GM12878 (cell line): ENCODE results near the gene EPB42. TPM values are rescaled to one million over a fixed set of nuclear protein-coding genes. Genes with fewer than 3 reads are reported as not detected.

Experiments
- ATAC-seq: fragments of 200-7000 bp; cut with Tn5 transposase; 3 replicates; pipeline ENCODE4 v1.9.1; 2020; ENCODE audit warnings: mild to moderate bottlenecking, moderate library complexity
- BruUV-seq: library from RNA; stranded (reverse); fragments of 400-500 nt; replicated peaks from 2 replicates; lab custom pipeline; 2021; lab: Mats Ljungman, UMichigan
- CTCF ChIA-PET: fragments of 300-600 bp; sonication (Branson Sonifier 250); formaldehyde crosslinking; extraction: SDS; loops from one replicate; lab custom pipeline; 2021; ENCODE audit warnings: inconsistent platforms; lab: Yijun Ruan, JAX
- POLR2A ChIA-PET: fragments of 350-600 bp; formaldehyde crosslinking; extraction: SDS; loops from one replicate; lab custom pipeline; 2021; ENCODE audit warnings: inconsistent platforms; lab: Charles Lee
- RAD21 ChIA-PET: fragments of 300-600 bp; sonication (Branson Sonifier 250); formaldehyde crosslinking; loops from one replicate; lab custom pipeline; 2023; ENCODE audit warnings: antibody characterized with exemption; ENCODE audit not compliant: unreplicated experiment; lab: Charles Lee
- SMC1A ChIA-PET: fragments of 300-600 bp; sonication (Branson Sonifier 250); formaldehyde crosslinking; loops from one replicate; lab custom pipeline; 2023; ENCODE audit not compliant: unreplicated experiment, uncharacterized antibody; lab: Charles Lee
- DNase-seq: peaks from one replicate; pipeline ENCODE4 v3.0.0-alpha.2; 2011; ENCODE audit warnings: low read depth, low spot score
- FAIRE-seq: peaks from 3 replicates; lab custom pipeline; 2011; peaks lifted over from hg19 to GRCh38; lab: Jason Lieb, UNC
- H2AFZ ChIP-seq: 2 replicates; pipeline ENCODE4 v1.6.0; 2011; ENCODE audit warnings: low read depth, low read length, control low read depth; ENCODE audit not compliant: control insufficient read depth
- H3K27ac ChIP-seq: 2 replicates; pipeline ENCODE4 v1.5.1; 2011; ENCODE audit warnings: control low read depth; ENCODE audit not compliant: control insufficient read depth, insufficient read depth
- H3K27me3 ChIP-seq, 2 experiments: replicated peaks in 1 of 2; 2 replicates each; pipeline versions ENCODE4 v1.6.0 to v1.6.1; 2011; ENCODE audit warnings: low read length in 1 of 2; ENCODE audit not compliant: control insufficient read depth in 2 of 2, insufficient read depth in 2 of 2
- H3K36me3 ChIP-seq, 2 experiments: 2 replicates each; pipeline ENCODE4 v1.5.1; 2011; ENCODE audit warnings: low read length in 1 of 2; ENCODE audit not compliant: control insufficient read depth in 2 of 2, insufficient read depth in 2 of 2
- H3K4me1 ChIP-seq: 2 replicates; pipeline ENCODE4 v1.6.1; 2011; ENCODE audit warnings: mild to moderate bottlenecking, low read length, moderate library complexity, mixed read lengths; ENCODE audit not compliant: control insufficient read depth, insufficient read depth
- H3K4me2 ChIP-seq: 2 replicates; pipeline ENCODE4 v1.6.0; 2011; ENCODE audit warnings: control low read depth; ENCODE audit not compliant: control insufficient read depth, insufficient read depth
- H3K4me3 ChIP-seq: fragments of 200-600 bp; sonication (generic); 2 replicates; pipeline ENCODE4 v1.5.1; 2016
- H3K79me2 ChIP-seq: 2 replicates; pipeline ENCODE4 v1.6.0; 2011; ENCODE audit warnings: low read length; ENCODE audit not compliant: control insufficient read depth, insufficient read depth
- H3K9ac ChIP-seq: 2 replicates; pipeline ENCODE4 v1.8.0; 2011; ENCODE audit warnings: low read length, control low read depth, mixed read lengths; ENCODE audit not compliant: control insufficient read depth, insufficient read depth
- H3K9me3 ChIP-seq: replicated peaks from 3 replicates; pipeline ENCODE4 v1.5.1; 2011; ENCODE audit warnings: mild to moderate bottlenecking, low read length; ENCODE audit not compliant: control insufficient read depth, insufficient read depth
- H4K20me1 ChIP-seq: 2 replicates; pipeline ENCODE4 v1.6.0; 2011; ENCODE audit not compliant: control insufficient read depth, insufficient read depth
- CREB1 ChIP-seq: IDR thresholded peaks from 2 replicates; pipeline ENCODE4 v1.6.1; 2012; ENCODE audit warnings: low read depth, mild to moderate bottlenecking, inconsistent platforms
- NKRF ChIP-seq: fragments of 450-650 bp; conservative IDR thresholded peaks from 2 replicates; pipeline ENCODE4 v1.6.1; 2017; ENCODE audit warnings: mild to moderate bottlenecking, moderate library complexity
- ZNF207 ChIP-seq: fragments of 450-650 bp; IDR thresholded peaks from 2 replicates; pipeline ENCODE4 v1.6.1; 2014; ENCODE audit warnings: antibody characterized with exemption, mild to moderate bottlenecking, borderline replicate concordance
- WGBS: methylation state at CpG from one replicate; pipeline ENCODE4 v1.1.6; 2016; ENCODE audit warnings: low lambda C conversion rate; ENCODE audit not compliant: insufficient replicate concordance, insufficient coverage; ENCODE audit errors: missing lambda C conversion rate; 5-methylcytosine and 5-hydroxymethylcytosine counted together
- in situ Hi-C: fragments of 300-500 bp; cut with MboI; formaldehyde crosslinking; loops from 9 replicates; pipeline ENCODE4 v1.14.3; 2018; ENCODE audit warnings: mixed read lengths
- intact Hi-C: fragments of 100-400 bp; cut with micrococcal nuclease; formaldehyde crosslinking; loops from one replicate; pipeline ENCODE4 v1.14.2; 2022; ENCODE audit not compliant: unreplicated experiment
- polyA plus RNA-seq, 11 experiments: library from polyadenylated mRNA; depleted of rRNA in 4 of 11; unstranded in 6 of 11; stranded (reverse) in 5 of 11; fragments of >200 nt; fragmentation: Nextera tagmentation in 4 of 11; fragmentation: Illumina TruSeq in 1 of 11; extraction: Ambion mirVana in 4 of 11; extraction: Trizol in 1 of 11; gene quantifications; 1 replicate in 1 of 11; 2 replicates in 10 of 11; pipeline versions ENCODE4 v1.2.1 to v1.2.3, GENCODE V29; 2011 to 2016; ENCODE audit warnings: inconsistent platforms in 2 of 11, missing spikeins in 2 of 11, low read depth in 1 of 11
- total RNA-seq, 4 experiments: library from RNA; depleted of rRNA in 3 of 4; stranded (reverse); fragments of >200 nt in 3 of 4; fragmentation: Illumina TruSeq in 1 of 4; extraction: Trizol in 1 of 4; gene quantifications; 2 replicates each; pipeline versions ENCODE4 v1.2.1 to v1.2.3, GENCODE V29; 2013 to 2021

EPB42 gene
- total and polyA plus RNA-seq, 10 of the 15 experiments (the other 5 are each of a cell fraction or from before 2014, with no cell fraction given) = not detected

- WGBS = 0% methylated on average over 13 of the region's 13 CpGs
- ChIA-PET POLR2A (interaction anchor here (0.6 kb wide), 2 partner anchors 10 to 44 kb away, joined by 3 read pairs; no protein-coding TSS in a partner anchor), RAD21 (interaction anchor here (1.1 to 2.2 kb wide), 4 partner anchors 14 to 100 kb away, joined by 3 to 15 read pairs (median 6); no protein-coding TSS in a partner anchor), CTCF (interaction anchor here (0.7 to 5.0 kb wide), 11 partner anchors 8 to 448 kb away, joined by 3 to 37 read pairs (median 3); partner anchors contain the start of gene UBR1), SMC1A (interaction anchor here (0.6 to 2.3 kb wide), 5 partner anchors 18 to 316 kb away, joined by 3 to 12 read pairs (median 7); partner anchors contain the start of gene UBR1)
- Histone ChIP-seq H2AFZ (peak overlapping the region; percentile 68), H4K20me1 (no peaks in the 10 kb centered on the region), H3K4me3 (peak overlapping the region; percentile 100), H3K79me2 (peaks cover 15% of the 10 kb centered on the region), H3K9ac (peak overlapping the region; percentile 91), H3K9me3 (no peaks in the 10 kb centered on the region), H3K36me3 (peaks cover 2 to 5% of the 10 kb centered on the region in 2 experiments; a peak in 3 of 4 replicates), H3K4me1 (no peaks in the 10 kb centered on the region), H3K27me3 (no peaks in the 10 kb centered on the region), H3K4me2 (peak overlapping the region; percentile 86), H3K27ac (peak overlapping the region; percentile 80)
- 0 out of 2 replicates have a peak, but pooled peaks have one; percentile 47 for TF ChIP-seq ZNF207
- no peak for TF ChIP-seq CREB1
- 0 out of 2 replicates have a peak, but pooled peaks have one; percentile 14 for TF ChIP-seq NKRF
- ATAC-seq (peak; percentile 53), DNase-seq (no peak), FAIRE-seq (peak; percentile 54)
- in situ Hi-C loops (no loop called here), intact Hi-C loops (loop anchor here (2.0 to 5.0 kb wide), 2 partner anchors 39 to 54 kb away; partner anchors contain the start of gene TMEM62)
- BruUV-seq = no TSS peak
Observed at GRCh38 chr15:43186003-43186353, 34.8 kb downstream of the EPB42 start.
